ENCODE results near the gene FHAD1.
"Not testable (repeated sequence)": the region's sequence is repeated elsewhere in the genome, so short reads cannot be mapped to it uniquely, and the experiment has no call there.

FHAD1 gene

GRCh38 chr1:15378729-15379128 lies 131.7 kb downstream of the FHAD1 start:
- H3K4me1 ChIP-seq (ENCODE audit: insufficient read depth, poor library complexity, severe bottlenecking) = no peaks in the 10 kb centered on the region
- H3K9me3 ChIP-seq (ENCODE audit: severe bottlenecking) = no peaks in the 10 kb centered on the region
- TF ChIP-seq CTCF (IDR thresholded peaks at IDR 0.05; ENCODE audit: poor library complexity, severe bottlenecking) = no peak
- no peak for DNase-seq (ENCODE audit: low spot score)
- no peak overlapping the region for H3K27ac ChIP-seq (ENCODE audit: poor library complexity, severe bottlenecking)
- H3K27me3 ChIP-seq (ENCODE audit: insufficient read depth, poor library complexity, severe bottlenecking) = no peaks in the 10 kb centered on the region
- ATAC-seq (ENCODE audit: low read depth) = no peak
- H3K4me3 ChIP-seq (ENCODE audit: severe bottlenecking) = no peak overlapping the region
- no peaks in the 10 kb centered on the region for H3K36me3 ChIP-seq (ENCODE audit: low read depth)

- H3K9me3 ChIP-seq (ENCODE audit: severe bottlenecking); ATAC-seq (ENCODE audit: low read depth); H3K27me3 ChIP-seq (ENCODE audit: insufficient read depth, poor library complexity, severe bottlenecking): not testable (repeated sequence)
Measured at GRCh38 chr1:15379151-15379550, 132.1 kb downstream of the FHAD1 start.

GRCh38 chr1:15380601-15381508 lies 133.8 kb downstream of the FHAD1 start:
- Histone ChIP-seq H3K4me1 (ENCODE audit: insufficient read depth, poor library complexity, severe bottlenecking) (no peaks in the 10 kb centered on the region), H3K9me3 (ENCODE audit: severe bottlenecking) (no peaks in the 10 kb centered on the region), H3K4me3 (ENCODE audit: severe bottlenecking) (no peak overlapping the region), H3K27me3 (ENCODE audit: insufficient read depth, poor library complexity, severe bottlenecking) (no peaks in the 10 kb centered on the region), H3K36me3 (ENCODE audit: low read depth) (no peaks in the 10 kb centered on the region), H3K27ac (ENCODE audit: poor library complexity, severe bottlenecking) (no peak overlapping the region)
- TF ChIP-seq CTCF (IDR thresholded peaks at IDR 0.05; ENCODE audit: poor library complexity, severe bottlenecking) = no peak
- DNase-seq (ENCODE audit: low spot score) (no peak), ATAC-seq (ENCODE audit: low read depth) (no peak)

More at GRCh38 chr1:15379151-15379550, 132.1 kb downstream of the FHAD1 start:
- H3K4me3 ChIP-seq (ENCODE audit: severe bottlenecking); H3K27ac ChIP-seq (ENCODE audit: poor library complexity, severe bottlenecking); DNase-seq (ENCODE audit: low spot score); H3K4me1 ChIP-seq (ENCODE audit: insufficient read depth, poor library complexity, severe bottlenecking); H3K36me3 ChIP-seq (ENCODE audit: low read depth): not testable (repeated sequence)

- Histone ChIP-seq H3K9me3 (ENCODE audit: severe bottlenecking) (no peaks in the 10 kb centered on the region), H3K36me3 (ENCODE audit: low read depth) (no peaks in the 10 kb centered on the region), H3K27ac (ENCODE audit: poor library complexity, severe bottlenecking) (no peak overlapping the region), H3K27me3 (ENCODE audit: insufficient read depth, poor library complexity, severe bottlenecking) (no peaks in the 10 kb centered on the region), H3K4me3 (ENCODE audit: severe bottlenecking) (no peak overlapping the region), H3K4me1 (ENCODE audit: insufficient read depth, poor library complexity, severe bottlenecking) (no peaks in the 10 kb centered on the region)
- no peak for DNase-seq (ENCODE audit: low spot score)
- ATAC-seq (ENCODE audit: low read depth) = no peak
- no peak for TF ChIP-seq CTCF (IDR thresholded peaks at IDR 0.05; ENCODE audit: poor library complexity, severe bottlenecking)
Measured at GRCh38 chr1:15381805-15382204, 134.8 kb downstream of the FHAD1 start.

GRCh38 chr1:15382601-15383518 lies 135.8 kb downstream of the FHAD1 start:
- DNase-seq (ENCODE audit: low spot score) = no peak
- H3K27me3 ChIP-seq (ENCODE audit: insufficient read depth, poor library complexity, severe bottlenecking) = no peaks in the 10 kb centered on the region
- H3K36me3 ChIP-seq (ENCODE audit: low read depth) = no peaks in the 10 kb centered on the region
- H3K9me3 ChIP-seq (ENCODE audit: severe bottlenecking) = no peaks in the 10 kb centered on the region
- H3K27ac ChIP-seq (ENCODE audit: poor library complexity, severe bottlenecking) = no peak overlapping the region
- no peaks in the 10 kb centered on the region for H3K4me1 ChIP-seq (ENCODE audit: insufficient read depth, poor library complexity, severe bottlenecking)
- no peak for ATAC-seq (ENCODE audit: low read depth)
- no peak for TF ChIP-seq CTCF (IDR thresholded peaks at IDR 0.05; ENCODE audit: poor library complexity, severe bottlenecking)
- H3K4me3 ChIP-seq (ENCODE audit: severe bottlenecking) = no peak overlapping the region
